GM04504 (cell line): ENCODE data around the gene NFIB.
A peak's percentile ranks its signal among the peaks of the same experiment; 100 is the strongest.

Source experiments
- DNase-seq: peaks from one replicate; pipeline ENCODE4 v3.0.0-alpha.2; 2012; ENCODE audit warnings: low read depth

The NFIB gene

GRCh38 chr9:14273696-14274121, 40.2 kb downstream of the NFIB start:
- no peak for DNase-seq

GRCh38 chr9:14272927-14273528, 40.9 kb downstream of the NFIB start:
- no peak for DNase-seq

- no peak for DNase-seq
Measured at GRCh38 chr9:14271093-14271673, 42.8 kb downstream of the NFIB start.

- DNase-seq = no peak
Measured at GRCh38 chr9:14270358-14271092, 43.4 kb downstream of the NFIB start.

GRCh38 chr9:14269916-14270315, 44.0 kb downstream of the NFIB start:
- DNase-seq = no peak

- DNase-seq = no peak
Measured at GRCh38 chr9:14263707-14264483, 50.0 kb downstream of the NFIB start.

- no peak for DNase-seq
Measured at GRCh38 chr9:14262827-14263226, 51.1 kb downstream of the NFIB start.

GRCh38 chr9:14261616-14262015, 52.3 kb downstream of the NFIB start:
- no peak for DNase-seq

GRCh38 chr9:14260101-14260500, 53.8 kb downstream of the NFIB start:
- DNase-seq = no peak

GRCh38 chr9:14258660-14259239, 55.2 kb downstream of the NFIB start:
- no peak for DNase-seq

GRCh38 chr9:14258156-14258555, 55.8 kb downstream of the NFIB start:
- no peak for DNase-seq

- no peak for DNase-seq
Measured at GRCh38 chr9:14256588-14256987, 57.4 kb downstream of the NFIB start.

GRCh38 chr9:14251154-14252071, 62.5 kb downstream of the NFIB start:
- peak; percentile 13 for DNase-seq

- no peak for DNase-seq
Measured at GRCh38 chr9:14250794-14251153, 63.2 kb downstream of the NFIB start.

GRCh38 chr9:14249527-14249926, 64.4 kb downstream of the NFIB start:
- DNase-seq = no peak

- DNase-seq = no peak
Measured at GRCh38 chr9:14248149-14248548, 65.8 kb downstream of the NFIB start.

- DNase-seq = no peak
Measured at GRCh38 chr9:14247577-14247976, 66.4 kb downstream of the NFIB start.

GRCh38 chr9:14246951-14247350, 67.0 kb downstream of the NFIB start:
- DNase-seq = no peak

- DNase-seq = peak; percentile 2
Measured at GRCh38 chr9:14245901-14246525, 67.9 kb downstream of the NFIB start.

GRCh38 chr9:14243514-14244042, 70.4 kb downstream of the NFIB start:
- DNase-seq = no peak
